Skin epidermis (tissue), 12 donors: ENCODE results near the gene GPR150.

Experiments
- H3K27ac ChIP-seq, 21 experiments: fragments of 200-600 bp; sonication (generic) in 11 of 21; one replicate each; pipeline ENCODE4 v1.5.0; 2020; ENCODE audit warnings: mild to moderate bottlenecking in 3 of 21, inconsistent platforms in 2 of 21, moderate library complexity in 2 of 21
- H3K4me3 ChIP-seq, 7 experiments: fragments of 200-600 bp; sonication (generic) in 2 of 7; one replicate each; pipeline ENCODE4 v1.5.0; 2020; ENCODE audit warnings: inconsistent platforms in 2 of 7, mild to moderate bottlenecking in 2 of 7, moderate library complexity in 1 of 7

The GPR150 gene

GRCh38 chr5:95620030-95620869, at the start of gene GPR150:
TSS of gene GPR150 (plus strand) at chr5:95620087. CDS start at chr5:95620276, 189 bp downstream.
- H3K4me3 ChIP-seq = peak within 1 kb of the TSS; percentile 37 to 63 (median 51)
- H3K27ac ChIP-seq = peak within 1 kb of the TSS in 16 of 21 experiments; percentile 4 to 85 (median 50)

- no peak overlapping the region for H3K4me3 ChIP-seq
- no peak overlapping the region for H3K27ac ChIP-seq
Observed at GRCh38 chr5:95572016-95572415, 47.9 kb upstream of the GPR150 start.

GRCh38 chr5:95581576-95581975, 38.3 kb upstream of the GPR150 start:
- no peak overlapping the region for H3K4me3 ChIP-seq
- no peak overlapping the region for H3K27ac ChIP-seq

GRCh38 chr5:95583992-95584391, 35.9 kb upstream of the GPR150 start:
- H3K27ac ChIP-seq = no peak overlapping the region
- no peak overlapping the region for H3K4me3 ChIP-seq

GRCh38 chr5:95590880-95591279, 29.0 kb upstream of the GPR150 start:
- no peak overlapping the region for H3K4me3 ChIP-seq
- H3K27ac ChIP-seq = no peak overlapping the region

- Histone ChIP-seq H3K4me3 (no peak overlapping the region), H3K27ac (no peak overlapping the region)
Observed at GRCh38 chr5:95591490-95591901, 28.4 kb upstream of the GPR150 start.

GRCh38 chr5:95595289-95595931, 24.5 kb upstream of the GPR150 start:
- H3K4me3 ChIP-seq = no peak overlapping the region
- H3K27ac ChIP-seq = no peak overlapping the region

GRCh38 chr5:95599252-95599651, 20.6 kb upstream of the GPR150 start:
- no peak overlapping the region for H3K27ac ChIP-seq
- no peak overlapping the region for H3K4me3 ChIP-seq

- no peak overlapping the region for H3K4me3 ChIP-seq
- no peak overlapping the region for H3K27ac ChIP-seq
Observed at GRCh38 chr5:95600557-95600956, 19.3 kb upstream of the GPR150 start.

GRCh38 chr5:95605786-95606185, 14.1 kb upstream of the GPR150 start:
- no peak overlapping the region for H3K4me3 ChIP-seq

GRCh38 chr5:95606419-95606818, 13.5 kb upstream of the GPR150 start:
- no peak overlapping the region for H3K4me3 ChIP-seq

More at GRCh38 chr5:95605786-95606185, 14.1 kb upstream of the GPR150 start:
- H3K27ac ChIP-seq = no peak overlapping the region

GRCh38 chr5:95609711-95610110, 10.2 kb upstream of the GPR150 start:
- Histone ChIP-seq H3K4me3 (no peak overlapping the region), H3K27ac (no peak overlapping the region)

More at GRCh38 chr5:95606419-95606818, 13.5 kb upstream of the GPR150 start:
- H3K27ac ChIP-seq = no peak overlapping the region

GRCh38 chr5:95610546-95610945, 9.3 kb upstream of the GPR150 start:
- Histone ChIP-seq H3K4me3 (no peak overlapping the region), H3K27ac (no peak overlapping the region)

- no peak overlapping the region for H3K4me3 ChIP-seq
- H3K27ac ChIP-seq = no peak overlapping the region
Observed at GRCh38 chr5:95611396-95611795, 8.5 kb upstream of the GPR150 start.

GRCh38 chr5:95613514-95613913, 6.4 kb upstream of the GPR150 start:
- no peak overlapping the region for H3K27ac ChIP-seq
- H3K4me3 ChIP-seq = no peak overlapping the region

- no peak overlapping the region for H3K27ac ChIP-seq
- no peak overlapping the region for H3K4me3 ChIP-seq
Observed at GRCh38 chr5:95615164-95615467, 4.8 kb upstream of the GPR150 start.

GRCh38 chr5:95617057-95617456, 2.8 kb upstream of the GPR150 start:
- Histone ChIP-seq H3K27ac (no peak overlapping the region), H3K4me3 (no peak overlapping the region)

- Histone ChIP-seq H3K4me3 (peak overlapping the region in 1 of 7 experiments; percentile 63), H3K27ac (no peak overlapping the region)
Observed at GRCh38 chr5:95619096-95619495, 791 bp upstream of the GPR150 start.

- Histone ChIP-seq H3K4me3 (peak overlapping the region; percentile 37 to 63 (median 51)), H3K27ac (peak overlapping the region in 2 of 21 experiments; percentile 37 to 82)
Observed at GRCh38 chr5:95619514-95620029, 315 bp upstream of the GPR150 start.

- Histone ChIP-seq H3K27ac (peak overlapping the region in 14 of 21 experiments; percentile 17 to 85 (median 52)), H3K4me3 (peak overlapping the region; percentile 37 to 63 (median 51))
Observed at GRCh38 chr5:95620870-95621838, 1.3 kb downstream of the GPR150 start.
